ENCODE data around the gene FAM117A.
"Not testable (repeated sequence)": the region's sequence is repeated elsewhere in the genome, so short reads cannot be mapped to it uniquely, and the experiment has no call there.

The FAM117A gene

GRCh38 chr17:49676276-49676868, 87.6 kb downstream of the FAM117A start:
- no peak for DNase-seq

- DNase-seq, result no peak
These were observed 89.4 kb downstream of the FAM117A start for GRCh38 chr17:49674507-49674906.

- DNase-seq, result not testable (repeated sequence)
These were observed 90.3 kb downstream of the FAM117A start for GRCh38 chr17:49673679-49674078.

GRCh38 chr17:49670641-49671040, 93.3 kb downstream of the FAM117A start:
- DNase-seq, result no peak

- DNase-seq, result no peak
These were observed 93.9 kb downstream of the FAM117A start for GRCh38 chr17:49670002-49670401.

GRCh38 chr17:49667854-49668253, 96.1 kb downstream of the FAM117A start:
- DNase-seq, result no peak

GRCh38 chr17:49664706-49665211, 99.2 kb downstream of the FAM117A start:
- no peak for DNase-seq

All from activated T-cell treated with anti-CD3 and anti-CD28 coated beads, Interleukin-2, amount 50 U/mL, for 48 hours (primary cell).